Uterus (tissue), 2 donors: ENCODE measurements around the gene AMY1C.

Experiments used
- CTCF ChIP-seq, 4 experiments: fragments of 200-600 bp in 2 of 4; fragments of 450-650 bp in 2 of 4; sonication (generic) in 2 of 4; IDR thresholded peaks; one replicate each; pipeline ENCODE4 v1.5.1; 2016 to 2019; ENCODE audit warnings: antibody characterized with exemption in 4 of 4, mild to moderate bottlenecking in 2 of 4, moderate library complexity in 1 of 4
- POLR2A ChIP-seq, 2 donors: fragments of 450-650 bp; IDR thresholded peaks; one replicate each; pipeline ENCODE4 v1.6.1; 2016; ENCODE audit warnings: antibody characterized with exemption in 2 of 2, mild to moderate bottlenecking in 1 of 2, moderate library complexity in 1 of 2

GRCh38 chr1:103779932-103780331, 30.2 kb downstream of the AMY1C start:
- TF ChIP-seq POLR2A (IDR thresholded peaks at IDR 0.05) (no peak), CTCF (IDR thresholded peaks at IDR 0.05) (no peak)
